Kidney tubule cell (primary cell): ENCODE data around the gene YKT6.
A peak's percentile ranks its signal among the peaks of the same experiment; 100 is the strongest.

ENCODE experiments used
- DNase-seq: peaks from one replicate; pipeline ENCODE4 v3.0.0-alpha.2; 2018; ENCODE audit warnings: low spot score

The YKT6 gene

DNA sequence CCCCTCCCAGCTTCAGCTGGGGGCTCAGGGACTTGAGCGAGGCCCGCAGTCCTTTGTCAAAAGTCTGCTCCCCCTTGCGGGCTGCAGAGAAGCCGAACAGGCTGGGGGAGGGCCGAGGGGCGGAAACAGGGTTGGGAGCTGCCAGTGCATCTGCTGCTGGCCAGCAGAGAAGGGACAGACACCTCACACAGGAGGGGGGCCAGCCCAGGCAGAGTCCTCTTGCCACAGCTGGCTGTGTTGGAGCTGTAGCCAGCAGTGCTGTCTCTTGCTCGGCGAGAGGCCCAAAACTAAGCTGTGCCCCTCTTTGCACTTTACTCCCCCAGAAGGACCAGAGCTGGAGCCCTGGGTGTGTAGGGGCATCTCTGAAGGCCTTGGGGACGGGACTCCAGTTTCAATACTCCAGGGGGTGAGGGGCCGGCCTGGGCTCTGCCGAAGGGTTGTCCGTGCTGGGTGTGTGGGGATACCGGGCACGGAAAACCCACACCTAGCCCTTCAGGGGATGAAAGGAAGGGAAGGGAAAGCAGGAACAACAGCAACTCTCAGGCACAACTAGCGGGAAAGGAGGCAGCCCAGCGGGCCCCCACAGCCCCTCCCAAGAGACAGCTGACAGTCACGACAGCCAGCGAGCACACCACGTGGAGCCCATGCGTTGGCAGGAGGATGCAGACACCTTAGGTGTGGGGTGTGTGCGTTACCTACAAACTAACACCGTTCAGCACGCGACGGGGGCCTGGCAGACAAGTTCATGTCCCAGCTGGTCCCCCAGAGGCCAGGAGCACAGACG lies 17.8 kb downstream of the YKT6 start:
- no peak for DNase-seq

DNA sequence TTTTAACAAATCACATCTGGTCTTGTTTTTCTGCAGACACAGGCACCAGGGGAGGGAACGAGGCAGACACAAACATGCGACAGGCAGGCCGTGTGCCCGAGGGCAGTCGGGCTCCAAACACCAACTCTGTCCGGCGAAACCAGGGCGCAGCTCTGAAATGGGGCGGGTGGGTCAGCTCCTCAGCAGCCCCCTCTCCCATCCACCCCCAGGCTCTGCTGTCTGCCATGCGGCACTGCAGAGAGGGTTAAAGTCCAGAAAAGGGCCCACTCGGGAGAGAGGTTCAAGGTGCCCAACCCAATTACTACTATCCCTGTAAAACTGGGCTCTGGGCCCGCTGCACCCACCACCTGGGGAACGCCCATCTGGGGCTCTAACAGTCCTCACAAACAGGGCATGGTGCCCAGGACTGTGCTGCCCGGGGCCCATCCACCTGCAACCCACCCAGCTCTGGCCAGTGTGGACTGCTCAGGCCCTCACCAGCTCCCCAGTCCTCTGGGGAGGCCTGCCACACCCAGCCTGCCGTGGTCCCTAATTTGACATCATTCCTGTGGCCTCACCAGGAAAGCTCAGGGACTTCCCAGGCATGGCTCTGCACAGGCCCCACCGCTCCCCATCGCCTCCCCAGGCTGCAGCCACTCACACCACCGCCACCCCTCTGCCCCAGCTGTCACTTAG lies 18.7 kb downstream of the YKT6 start:
- DNase-seq = no peak

DNA sequence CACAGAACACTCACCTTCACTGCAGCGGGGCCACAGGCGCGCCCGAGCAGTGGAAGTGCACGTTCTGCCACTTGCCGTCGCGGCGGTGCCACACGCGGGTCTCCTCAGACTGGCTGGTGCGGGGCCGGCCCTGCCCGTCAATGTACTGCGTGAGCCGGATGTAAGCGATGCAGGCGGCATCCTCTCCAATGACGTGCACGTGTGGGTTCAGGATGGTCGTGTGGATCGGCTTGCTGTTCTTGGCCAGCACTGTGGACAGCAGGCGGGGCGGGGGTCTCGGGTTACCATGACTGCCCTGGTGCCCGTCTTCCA lies 19.2 kb downstream of the YKT6 start:
- no peak for DNase-seq

DNA sequence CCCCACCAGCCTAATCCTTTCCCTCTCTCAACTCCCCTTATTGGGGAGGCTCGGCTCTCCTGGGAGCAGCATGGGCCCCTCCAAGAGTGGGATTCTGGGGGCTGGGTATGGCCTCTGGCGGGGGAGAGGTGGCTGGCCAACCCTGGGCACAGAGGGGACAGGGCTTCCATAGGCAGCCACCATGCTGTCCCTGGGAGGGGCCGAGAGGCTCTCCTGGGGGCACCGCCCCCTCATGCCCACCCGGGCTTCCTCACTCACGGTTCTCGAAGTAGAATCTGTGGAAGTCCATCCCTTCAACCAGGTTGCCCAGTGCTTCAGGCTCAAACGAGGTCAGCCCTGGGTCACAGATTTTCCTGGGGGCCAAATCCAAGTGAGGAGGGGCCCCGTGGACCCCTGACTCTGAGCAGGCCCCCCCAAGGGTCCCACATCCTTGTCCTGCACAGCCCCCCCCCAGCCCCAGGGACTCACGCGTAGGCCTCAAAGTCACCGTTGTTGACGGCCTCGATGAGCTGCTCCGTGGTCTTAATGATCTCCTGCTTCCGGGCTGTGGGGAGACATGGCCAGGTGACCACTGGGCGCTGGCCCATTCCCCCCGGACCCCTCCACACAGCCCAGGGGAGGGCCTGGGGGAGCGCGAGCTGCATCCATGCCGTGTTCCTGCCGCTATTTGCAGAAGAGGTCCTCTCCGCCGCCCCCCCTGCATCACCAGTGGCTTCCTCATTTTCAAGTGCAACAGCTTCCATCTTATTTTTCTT lies 19.8 kb downstream of the YKT6 start:
- DNase-seq = no peak

DNA sequence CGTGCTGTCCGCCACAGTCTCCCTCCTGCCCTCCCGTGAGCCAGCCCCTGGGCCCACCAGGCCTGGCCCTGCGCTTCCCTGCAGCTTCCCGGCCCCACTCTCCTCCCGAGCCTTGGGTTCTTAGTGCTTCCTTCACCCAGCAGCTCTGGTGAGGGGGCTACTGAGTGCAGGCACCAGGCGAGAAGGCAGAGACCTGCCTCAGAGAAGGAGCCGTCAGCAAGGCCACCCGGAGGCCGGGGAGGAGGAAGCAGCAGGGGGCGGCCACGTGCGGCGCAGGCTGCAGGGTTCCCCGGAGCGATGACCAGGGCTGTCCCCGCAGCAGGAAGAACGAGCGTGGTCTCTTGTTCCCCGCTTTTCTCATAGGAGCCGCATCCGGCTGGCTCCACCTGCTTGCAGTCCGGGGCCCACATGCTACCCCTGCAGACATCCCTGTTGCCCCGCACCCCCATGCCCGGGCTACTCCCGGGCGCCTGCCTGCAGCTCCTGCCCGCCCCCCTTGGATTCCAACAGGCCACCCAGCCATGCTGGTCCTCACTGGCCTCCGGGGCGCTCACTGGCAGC lies 20.5 kb downstream of the YKT6 start:
- peak; percentile 26 for DNase-seq

DNA sequence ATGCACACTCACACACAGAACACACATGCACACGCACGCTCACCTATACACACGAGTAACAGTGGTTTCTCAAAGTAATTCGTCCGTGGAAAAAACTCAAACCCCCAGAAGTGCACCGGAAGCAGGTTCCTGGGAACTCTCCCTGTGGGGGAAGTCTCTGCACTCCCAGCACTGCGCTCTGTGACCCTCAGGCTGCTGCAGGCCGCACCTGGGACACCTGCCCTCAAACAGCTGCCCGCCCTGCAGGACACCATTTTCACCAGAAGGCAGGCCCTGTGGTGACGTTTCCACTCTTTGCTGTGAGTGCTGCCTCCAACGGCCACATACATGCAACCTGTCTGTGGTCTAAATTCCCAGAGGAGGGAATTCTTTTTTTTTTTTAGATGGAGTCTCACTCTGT lies 21.3 kb downstream of the YKT6 start:
- DNase-seq = no peak

DNA sequence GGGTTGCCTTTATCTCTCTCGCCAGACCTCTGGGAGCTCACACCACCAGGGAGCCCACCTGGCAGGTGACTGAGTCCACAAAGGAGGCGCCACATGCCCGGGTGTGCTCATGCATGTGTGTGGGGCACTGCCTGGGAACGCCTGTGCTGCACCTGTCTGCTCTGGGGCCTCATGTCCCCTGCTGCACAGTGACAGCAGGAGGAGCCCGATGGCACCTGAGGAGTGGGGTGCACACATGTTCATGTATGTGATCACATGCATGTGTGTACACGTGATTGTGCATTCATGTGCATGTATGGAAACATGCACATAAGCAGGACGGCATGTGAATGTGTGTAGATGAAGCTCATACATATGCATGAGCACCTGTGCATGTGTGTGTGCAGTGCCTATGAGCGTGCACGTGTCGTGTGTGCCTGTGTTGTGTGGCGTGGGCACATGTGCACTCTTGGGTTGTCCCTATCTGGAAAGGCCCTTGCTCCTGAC lies 22.0 kb downstream of the YKT6 start:
- DNase-seq = no peak

DNA sequence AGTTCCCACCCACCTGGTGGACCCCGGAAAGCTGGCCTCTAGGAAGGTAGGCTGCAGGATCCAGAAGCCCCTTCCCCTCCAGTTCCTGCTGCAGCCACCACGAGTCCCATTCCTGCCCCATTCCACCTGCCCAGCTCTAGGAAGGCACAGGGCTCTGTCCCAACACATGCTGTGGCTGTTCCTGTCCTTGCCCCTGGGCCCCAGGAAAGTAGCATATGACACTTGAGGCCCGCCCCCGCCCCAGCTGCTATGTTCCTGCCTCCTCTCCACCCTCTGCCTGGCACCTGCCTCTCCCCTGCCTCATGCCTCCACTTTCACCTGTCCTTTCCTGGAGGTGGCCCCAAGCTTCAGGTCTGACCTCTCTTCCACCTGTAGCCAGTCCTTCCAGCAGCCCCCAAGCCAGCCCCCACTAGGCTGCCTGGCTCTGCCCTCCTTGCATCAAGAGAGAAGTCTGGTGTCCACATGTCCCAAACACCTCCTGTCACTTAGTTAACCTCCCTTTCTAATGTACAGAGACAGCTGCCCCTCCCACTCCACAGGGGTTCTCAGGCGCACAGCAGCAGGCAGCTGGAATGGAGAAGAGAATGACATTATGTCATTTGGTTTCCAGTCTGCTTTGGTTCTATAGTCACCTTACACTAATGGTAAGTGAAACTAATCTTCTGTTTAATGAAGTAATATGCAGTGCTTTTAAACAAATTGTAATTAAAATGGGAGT lies 22.7 kb downstream of the YKT6 start:
- DNase-seq = no peak

DNA sequence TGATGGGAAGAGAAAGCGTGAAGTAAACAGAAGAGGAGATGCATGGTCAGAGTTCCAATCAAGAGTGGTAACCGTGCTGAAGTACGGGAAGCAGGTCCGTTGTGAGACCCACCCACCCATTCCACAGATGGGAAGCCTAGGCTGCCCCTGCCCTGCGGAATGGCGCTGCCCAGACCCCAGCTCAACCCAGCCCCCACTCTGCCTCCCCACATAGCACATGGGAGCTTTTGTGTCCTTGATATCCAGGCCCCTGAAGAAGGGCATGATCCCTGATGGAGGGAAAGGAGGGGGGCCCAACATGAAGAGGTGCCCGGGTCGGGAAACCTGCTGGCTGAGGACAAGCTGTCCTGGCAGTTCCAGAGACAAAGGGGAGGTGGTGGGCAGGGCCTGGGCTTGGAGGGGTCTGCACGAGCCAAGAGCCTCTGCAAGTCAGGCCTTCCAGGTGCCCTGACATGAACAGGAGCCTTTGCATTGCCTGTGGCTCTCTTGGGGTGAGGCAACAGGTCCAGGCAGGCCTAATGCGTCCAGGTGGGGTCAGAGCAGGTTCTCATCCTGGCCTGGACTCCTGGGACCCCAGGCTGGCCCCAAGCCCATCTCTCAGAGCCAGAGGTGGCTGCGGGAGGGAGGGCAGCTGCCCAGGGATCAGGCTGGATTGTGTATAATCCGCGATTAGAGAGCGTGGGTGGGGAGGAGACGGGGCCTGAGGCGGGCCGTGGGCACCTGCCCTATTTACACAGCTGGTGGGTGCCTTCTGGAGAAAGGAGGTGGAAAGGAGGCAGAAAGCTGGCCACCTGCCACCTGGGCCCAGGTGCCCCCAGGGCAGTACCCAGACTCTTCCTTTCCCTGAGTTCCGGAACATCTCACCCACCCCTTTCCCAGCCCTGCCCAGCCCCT lies 23.5 kb downstream of the YKT6 start:
- no peak for DNase-seq

DNA sequence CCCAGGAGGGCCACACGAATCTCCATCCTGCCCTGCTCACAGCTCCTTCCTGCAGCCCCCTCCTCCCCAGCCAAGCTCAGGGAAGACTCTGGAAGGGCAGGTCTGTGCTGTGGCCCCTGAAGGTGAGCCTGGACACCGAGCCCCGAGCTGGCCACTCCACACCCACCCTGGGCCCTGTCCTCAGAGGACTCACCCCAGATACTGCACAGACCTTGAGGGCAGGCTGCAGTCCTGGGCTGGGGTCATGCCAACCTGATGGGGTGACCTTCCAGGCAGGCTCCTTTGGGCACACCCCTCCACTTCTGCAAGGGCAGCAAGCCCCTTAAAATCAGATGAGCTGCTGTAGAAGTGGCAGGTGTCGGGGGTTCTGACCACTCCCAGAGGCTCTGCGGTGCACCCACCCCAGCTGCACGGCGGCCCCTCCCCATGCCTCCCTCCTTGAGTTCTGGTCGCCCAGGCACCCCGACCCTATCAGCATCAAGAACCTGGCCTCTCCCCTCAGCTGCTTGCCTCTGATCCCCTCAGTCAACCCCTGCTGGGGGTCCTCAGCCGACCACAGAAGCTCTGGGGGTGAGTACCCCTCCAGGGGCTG lies 24.3 kb downstream of the YKT6 start:
- DNase-seq = no peak

DNA sequence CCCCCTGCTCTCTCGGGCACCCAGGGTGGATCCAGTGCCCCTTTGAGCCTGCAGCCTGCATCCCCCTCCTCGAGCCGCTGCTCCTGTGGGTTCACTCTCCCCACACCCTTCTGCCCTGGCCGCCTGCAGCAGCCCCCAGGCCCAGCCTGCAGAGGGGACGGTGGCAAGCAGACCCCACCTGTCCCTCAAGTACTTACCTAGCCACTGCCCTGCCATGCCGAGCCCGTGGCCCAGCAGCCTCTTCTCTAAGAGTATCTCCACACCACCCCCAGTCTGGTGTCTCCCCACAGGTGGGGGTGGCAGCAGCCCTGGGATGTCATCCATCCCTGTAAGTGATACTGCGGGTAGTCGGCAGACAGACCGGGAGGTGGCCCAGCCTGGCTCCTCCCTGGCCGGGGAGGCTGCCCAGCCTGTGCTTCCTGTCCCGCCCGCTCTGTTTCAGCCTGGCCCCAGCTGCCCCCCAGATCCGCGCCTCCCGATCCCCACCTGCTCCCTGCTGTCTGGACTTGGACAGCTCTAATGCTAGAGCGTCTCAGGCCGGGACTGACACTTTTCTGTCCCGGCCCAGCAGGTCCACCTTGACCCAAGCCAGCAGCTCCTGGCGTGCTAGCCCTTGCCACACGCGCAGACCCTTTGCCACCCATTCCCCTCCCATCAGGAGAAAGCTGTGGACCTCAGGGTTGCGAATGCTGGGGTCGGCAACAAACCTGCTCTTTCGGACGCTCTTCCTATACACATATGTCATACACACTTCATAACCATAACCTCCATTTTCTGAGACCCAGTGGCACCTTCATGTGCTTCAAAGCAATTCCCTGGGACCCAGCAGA lies 25.0 kb downstream of the YKT6 start:
- DNase-seq = no peak

DNA sequence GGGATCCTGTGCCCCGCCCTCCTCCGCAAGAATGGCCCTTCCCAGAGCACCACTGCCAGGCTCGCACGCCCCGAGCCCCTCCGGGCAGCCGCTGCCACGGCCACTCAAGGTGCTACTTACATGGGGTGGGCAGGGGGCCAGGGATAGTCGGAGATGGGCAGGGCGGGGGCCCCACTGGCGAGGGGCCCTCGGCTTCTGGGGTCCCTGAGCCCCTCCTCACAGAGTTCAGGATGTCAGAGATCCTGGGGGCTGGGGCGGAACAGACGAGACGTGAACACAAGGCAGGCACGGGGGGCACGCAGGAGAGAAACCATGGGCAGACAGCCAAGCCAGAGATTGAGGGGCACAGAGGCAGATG lies 25.6 kb downstream of the YKT6 start:
- no peak for DNase-seq

DNA sequence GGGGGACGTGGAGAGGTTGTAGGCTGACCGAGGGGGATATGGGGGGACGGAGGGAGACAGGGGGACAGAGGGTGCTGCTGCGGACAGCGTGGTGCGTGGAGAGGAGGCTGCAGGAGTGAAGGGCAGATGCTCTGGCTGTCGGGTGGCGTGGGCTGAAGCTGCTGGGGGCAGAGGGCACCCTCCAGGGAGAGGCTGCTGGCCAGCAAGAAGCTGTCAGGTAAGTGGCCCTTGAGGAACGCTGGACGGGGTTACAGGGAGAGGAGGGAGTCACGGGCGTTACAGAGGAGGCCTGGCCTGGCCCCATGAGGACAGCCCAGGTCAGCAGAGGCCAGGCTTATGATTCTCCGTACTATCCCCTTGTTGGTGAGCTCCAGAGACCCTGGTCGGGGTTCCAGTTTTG lies 27.1 kb downstream of the YKT6 start:
- DNase-seq = no peak

DNA sequence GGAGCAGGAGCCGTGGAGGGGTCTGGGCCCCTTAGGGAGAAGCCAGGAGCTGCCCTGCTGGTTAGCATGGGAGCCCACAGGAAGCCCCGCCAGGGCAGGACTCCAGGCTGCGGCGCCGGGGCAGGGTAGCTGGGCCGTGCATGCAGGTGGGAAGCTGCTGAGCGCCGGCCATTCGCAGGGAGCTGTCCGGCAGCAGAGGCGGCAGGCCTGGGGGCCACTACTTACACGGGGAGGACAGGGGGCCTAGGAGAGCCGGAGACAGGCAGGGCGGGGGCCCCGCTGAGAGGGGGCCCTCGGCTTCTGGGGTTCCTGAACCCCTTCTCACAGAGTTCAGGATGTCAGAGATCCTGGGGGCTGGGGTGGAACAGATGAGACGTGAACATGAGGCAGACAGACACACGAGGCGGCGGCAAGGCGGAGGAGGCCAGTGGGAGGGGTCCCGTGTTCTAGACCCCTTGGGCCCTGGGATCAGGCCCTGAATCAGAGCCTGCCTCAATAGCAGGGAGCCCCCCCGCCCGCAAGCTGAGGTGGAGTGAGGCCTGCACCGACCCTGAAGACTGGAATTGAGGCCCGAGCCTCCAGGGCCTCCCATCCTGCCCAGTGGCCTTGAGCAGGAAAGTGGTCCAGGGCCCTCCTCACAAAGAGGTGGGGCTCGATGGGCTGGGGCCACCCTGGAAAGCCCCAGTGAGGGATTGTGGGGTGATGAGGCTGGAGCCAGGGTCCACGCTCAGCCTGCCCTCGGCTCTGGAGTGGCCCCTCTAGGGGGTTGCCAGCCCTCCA lies 28.0 kb downstream of the YKT6 start:
- DNase-seq = no peak

DNA sequence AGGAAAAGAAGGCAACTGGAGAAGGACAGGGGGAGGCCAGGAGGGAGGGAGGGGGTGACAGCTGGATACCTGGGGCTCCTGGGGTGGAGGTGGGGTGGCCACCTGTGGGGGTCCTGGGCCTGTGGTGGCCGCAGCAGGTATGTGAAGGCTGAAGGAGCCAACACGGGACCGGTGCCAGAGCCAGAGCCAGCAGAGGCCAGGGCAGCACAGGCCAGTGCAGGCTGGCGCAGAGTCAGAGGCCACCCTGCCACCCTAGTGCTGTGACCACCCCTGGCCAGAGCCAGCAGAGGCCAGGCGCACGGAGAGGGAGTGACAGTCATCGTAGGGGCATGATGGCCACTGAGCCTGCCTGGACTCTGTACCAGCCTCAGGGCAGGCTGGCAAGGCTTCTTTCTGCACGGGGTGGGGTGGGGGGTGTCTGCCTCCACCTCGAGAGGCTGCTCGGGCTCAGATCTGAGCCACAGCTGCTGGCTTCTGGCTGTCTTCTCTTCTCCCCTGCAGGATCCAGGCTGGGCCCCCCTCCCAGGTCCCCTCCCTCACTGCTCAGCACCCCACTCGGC lies 28.8 kb downstream of the YKT6 start:
- DNase-seq = no peak

DNA sequence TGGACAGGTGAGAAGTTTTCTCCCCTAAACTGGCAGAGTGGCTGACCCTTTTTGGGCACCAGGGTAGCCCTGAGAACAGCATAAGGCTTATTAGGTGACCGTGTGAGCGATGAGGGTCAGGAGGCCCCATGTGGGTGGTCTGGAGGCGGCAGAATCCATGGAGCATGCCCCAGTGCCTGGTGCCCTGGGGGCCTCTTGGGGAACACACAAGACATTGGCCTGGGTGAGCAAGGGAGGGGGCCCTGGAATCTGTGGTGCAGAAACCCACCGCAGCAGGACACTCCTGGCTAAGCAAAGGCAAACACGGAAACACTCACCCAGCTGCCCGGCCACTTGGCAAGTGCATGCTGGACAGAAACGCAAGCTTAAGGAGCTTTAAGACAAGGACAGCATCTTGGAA lies 29.5 kb downstream of the YKT6 start:
- no peak for DNase-seq

DNA sequence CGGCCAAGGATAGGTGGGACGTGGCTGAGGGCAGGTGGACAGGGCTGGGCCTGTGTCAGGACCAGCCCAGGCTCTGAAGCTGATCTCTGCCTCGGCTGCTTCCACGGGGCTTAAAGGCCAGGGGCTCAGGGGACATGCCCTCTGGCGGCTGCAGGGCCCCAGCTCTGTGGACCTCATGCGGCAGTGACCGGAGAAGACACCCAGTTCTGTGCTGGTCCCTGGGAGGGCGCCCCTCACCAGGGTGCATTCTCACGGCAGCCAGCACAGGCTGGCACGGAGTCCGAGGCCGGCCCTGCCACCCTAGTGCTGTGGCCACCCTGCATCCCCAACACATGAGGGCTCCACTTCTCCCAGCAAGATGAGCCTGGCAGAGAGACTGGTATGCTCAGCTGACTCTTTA lies 30.3 kb downstream of the YKT6 start:
- DNase-seq = no peak

DNA sequence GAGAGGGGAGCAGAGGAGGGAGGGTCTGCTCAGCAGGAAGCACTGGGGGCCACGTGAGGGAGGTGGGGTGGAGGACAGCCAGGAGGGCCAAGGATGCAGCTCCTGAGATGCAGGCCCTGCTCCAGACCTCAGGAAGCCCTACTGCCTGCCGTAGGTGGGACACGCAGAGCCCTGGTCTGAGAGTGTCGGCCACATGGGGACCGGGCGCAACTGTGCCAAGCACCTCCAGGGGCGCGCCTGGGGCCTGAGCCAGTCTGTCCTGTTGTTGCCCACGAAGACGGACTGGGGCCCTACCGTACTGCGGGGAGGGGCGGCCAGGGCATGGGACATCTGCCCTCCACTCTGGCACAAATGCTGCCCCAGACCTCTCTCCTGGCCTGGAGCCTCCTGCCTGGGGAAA lies 31.6 kb downstream of the YKT6 start:
- no peak for DNase-seq
